Stimulated activated CD4-positive, alpha-beta T cell treated with anti-CD3 and anti-CD28 coated beads, TNF-alpha, amount 100 ng/mL, for 1 hour (primary cell): ENCODE results near the gene KIF9.
"Not testable (repeated sequence)": the region's sequence is repeated elsewhere in the genome, so short reads cannot be mapped to it uniquely, and the experiment has no call there.

Experiments
- DNase-seq, 3 donors: peaks; one replicate each; pipeline ENCODE4 v3.0.0-alpha.2; 2020; ENCODE audit warnings: low read depth in 3 of 3, low spot score in 1 of 3

The KIF9 gene, protein sequence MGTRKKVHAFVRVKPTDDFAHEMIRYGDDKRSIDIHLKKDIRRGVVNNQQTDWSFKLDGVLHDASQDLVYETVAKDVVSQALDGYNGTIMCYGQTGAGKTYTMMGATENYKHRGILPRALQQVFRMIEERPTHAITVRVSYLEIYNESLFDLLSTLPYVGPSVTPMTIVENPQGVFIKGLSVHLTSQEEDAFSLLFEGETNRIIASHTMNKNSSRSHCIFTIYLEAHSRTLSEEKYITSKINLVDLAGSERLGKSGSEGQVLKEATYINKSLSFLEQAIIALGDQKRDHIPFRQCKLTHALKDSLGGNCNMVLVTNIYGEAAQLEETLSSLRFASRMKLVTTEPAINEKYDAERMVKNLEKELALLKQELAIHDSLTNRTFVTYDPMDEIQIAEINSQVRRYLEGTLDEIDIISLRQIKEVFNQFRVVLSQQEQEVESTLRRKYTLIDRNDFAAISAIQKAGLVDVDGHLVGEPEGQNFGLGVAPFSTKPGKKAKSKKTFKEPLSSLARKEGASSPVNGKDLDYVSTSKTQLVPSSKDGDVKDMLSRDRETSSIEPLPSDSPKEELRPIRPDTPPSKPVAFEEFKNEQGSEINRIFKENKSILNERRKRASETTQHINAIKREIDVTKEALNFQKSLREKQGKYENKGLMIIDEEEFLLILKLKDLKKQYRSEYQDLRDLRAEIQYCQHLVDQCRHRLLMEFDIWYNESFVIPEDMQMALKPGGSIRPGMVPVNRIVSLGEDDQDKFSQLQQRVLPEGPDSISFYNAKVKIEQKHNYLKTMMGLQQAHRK

GRCh38 chr3:47282424-47283192 lies at the start of gene KIF9, which contains the start of gene KLHL18:
Gene KIF9 (minus strand): TSS chr3:47282799. CDS start chr3:47277374, 5,425 bp downstream.
Gene KLHL18 (plus strand): TSS chr3:47282944. CDS start chr3:47282966, 22 bp downstream.
- peak; percentile 88 to 91 (median 90) for DNase-seq

DNA sequence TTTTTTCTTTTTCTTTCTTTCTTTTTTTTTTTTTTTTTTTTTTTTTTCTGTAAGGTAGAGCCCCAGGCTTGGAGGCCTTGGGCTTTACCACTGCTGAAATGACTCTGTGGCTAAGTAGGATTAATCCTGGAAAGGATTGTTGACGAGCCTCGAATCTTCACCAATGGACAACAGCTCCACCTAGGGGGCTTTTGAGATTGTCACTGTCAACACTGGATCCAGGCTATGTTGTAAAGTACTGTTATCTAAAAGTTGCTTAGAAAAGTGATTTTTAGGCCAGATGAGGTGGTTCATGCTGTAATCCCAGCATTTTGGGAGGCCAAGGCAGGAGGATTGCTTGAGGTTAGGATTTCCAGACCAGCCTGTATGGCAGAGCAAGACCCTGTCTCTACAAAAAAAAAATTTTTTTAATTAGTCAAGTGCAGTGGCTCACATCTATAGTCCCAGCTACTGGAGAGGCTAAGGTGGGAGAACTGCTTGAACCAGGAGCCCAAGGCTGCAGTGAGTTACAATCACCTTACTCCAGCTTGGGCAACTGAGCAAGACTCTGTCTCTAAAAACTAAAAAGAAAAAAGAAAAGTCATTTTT lies 41.8 kb upstream of the KIF9 start:
- DNase-seq = peak in 1 of 3 donors; percentile 1

DNA sequence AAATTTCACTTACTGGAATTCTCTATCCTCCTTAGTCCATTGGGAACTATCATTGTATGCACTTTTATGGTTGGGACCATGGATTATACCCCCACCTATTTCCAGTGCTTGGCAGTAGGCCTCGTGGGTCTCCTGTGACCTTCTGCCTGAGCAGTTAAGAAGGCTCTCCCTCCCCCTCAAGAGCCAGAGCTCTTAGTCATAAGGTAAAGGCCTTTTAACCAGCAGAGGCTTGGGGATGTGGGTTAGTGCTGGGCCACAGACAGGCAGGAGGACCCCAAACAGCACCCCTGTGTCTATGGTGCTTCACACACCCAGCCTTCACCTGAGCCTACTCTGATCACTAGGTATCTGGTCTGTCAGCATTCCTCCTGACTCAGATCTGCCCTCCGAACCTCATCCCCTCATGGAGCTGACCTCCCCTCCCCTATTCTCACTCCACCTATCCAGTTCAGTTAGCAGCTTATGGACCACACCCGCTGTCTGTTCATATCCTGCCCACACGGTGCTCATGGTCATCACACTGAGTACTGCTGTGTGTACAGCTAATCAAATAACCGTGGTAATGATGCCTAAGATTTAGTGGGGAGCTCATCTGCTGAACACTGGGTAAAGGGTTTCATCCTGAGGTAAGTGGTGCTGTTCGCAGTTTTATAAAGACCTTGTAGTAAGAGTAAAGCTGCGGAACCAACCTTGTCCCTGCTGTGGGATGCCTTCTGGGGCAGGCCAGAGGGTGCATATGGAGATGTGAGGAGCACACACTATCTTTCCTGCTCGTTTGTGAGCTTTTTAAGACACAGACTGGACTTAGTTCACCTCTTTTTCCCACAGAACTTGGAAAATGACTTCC lies 41.1 kb upstream of the KIF9 start:
- DNase-seq = no peak

GRCh38 chr3:47319956-47320355 lies 37.4 kb upstream of the KIF9 start:
- DNase-seq = no peak

DNA sequence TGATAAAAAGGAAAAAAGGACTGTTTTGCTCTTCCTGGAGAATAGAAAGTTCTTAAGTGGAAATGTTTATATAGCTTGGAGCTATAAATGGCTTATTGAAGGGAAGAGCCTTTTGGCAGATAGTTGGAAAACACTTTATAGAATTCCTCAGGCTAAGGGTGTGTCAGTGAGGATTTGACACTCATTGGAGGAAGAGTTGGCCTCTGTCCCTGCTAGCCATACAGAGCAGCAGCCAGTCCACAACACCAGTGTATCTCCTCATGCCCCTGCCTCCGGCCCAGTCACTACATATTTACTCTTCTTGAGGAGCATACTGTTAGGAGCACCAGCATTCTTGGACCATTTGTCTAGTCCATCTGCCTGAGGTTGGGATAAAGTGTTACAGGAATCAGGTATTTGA lies 36.3 kb upstream of the KIF9 start:
- DNase-seq = no peak

GRCh38 chr3:47316151-47316550 lies 33.6 kb upstream of the KIF9 start:
- DNase-seq = not testable (repeated sequence)

- DNase-seq = no peak
These were observed 32.6 kb upstream of the KIF9 start for GRCh38 chr3:47315069-47315647.

DNA sequence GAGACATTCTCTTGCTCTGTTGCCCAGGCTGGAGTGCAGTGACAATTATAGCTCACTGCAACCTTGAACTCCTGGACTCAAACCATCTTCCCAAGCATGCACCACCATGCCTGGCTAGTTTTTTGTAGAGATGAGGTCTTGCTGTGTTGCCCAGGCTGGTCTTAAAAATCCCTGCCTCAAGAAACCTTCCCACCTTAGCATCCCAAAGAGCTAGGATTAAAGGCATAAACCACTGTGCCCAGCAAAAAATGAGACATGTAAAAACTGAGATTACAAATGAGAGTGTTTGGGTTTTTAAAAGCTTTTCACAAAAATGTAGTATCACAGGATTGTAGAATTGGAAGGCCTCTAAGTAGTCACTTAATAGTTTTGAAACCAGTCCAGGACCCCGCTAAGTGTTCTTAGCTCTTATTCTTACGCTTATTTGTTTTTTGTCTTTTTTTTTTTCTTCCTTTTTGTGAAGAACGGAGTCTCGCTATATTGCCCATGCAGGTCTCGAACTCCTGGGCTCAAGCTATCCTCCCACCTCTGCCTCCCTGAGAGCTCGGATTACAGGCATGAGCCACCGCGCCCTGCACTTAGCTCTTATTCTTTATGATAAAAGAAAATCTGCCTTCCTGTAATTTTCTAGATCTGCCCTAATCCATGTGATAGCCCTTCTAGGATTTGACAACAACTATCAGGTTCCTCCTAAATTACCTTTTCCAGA lies 31.6 kb upstream of the KIF9 start:
- DNase-seq = no peak

- DNase-seq = no peak
These were observed 30.9 kb upstream of the KIF9 start for GRCh38 chr3:47313341-47314055.

DNA sequence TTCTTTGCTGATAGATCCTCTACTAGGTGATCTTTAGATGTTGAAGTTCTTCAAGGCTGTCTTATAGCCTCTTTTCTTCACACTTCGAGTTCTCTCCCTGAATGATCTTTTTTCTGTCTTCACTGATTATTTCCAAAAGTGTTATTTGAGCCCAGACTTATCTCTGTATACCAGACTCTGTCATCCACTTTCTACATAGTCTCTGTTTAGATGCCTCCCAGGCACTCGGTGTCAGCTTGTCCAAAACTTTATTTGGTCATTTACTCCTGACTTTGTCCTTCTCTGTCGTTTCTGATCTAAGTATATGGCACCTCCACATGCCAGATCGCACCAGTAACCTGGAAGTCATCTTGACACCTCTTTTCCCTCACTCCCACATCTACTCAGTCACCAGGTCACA lies 27.8 kb upstream of the KIF9 start:
- no peak for DNase-seq

DNA sequence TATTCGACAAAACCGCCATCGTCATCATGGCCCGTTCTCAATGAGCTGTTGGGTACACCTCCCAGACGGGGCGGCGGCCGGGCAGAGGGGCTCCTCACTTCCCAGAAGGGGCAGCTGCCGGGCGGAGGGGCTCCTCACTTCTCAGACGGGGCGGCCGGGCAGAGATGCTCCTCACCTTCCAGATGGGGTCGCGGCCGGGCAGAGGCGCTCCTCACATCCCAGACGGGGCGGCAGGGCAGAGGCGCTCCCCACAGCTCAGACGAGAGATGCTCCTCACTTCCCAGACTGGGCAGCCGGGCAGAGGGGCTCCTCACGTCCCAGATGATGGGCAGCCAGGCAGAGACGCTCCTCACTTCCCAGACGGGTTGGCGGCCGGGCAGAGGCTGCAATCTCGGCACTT lies 26.6 kb upstream of the KIF9 start:
- not testable (repeated sequence) for DNase-seq

GRCh38 chr3:47306022-47306421 lies 23.4 kb upstream of the KIF9 start:
- no peak for DNase-seq

- DNase-seq = no peak
These were observed 18.9 kb upstream of the KIF9 start for GRCh38 chr3:47301456-47301855.

DNA sequence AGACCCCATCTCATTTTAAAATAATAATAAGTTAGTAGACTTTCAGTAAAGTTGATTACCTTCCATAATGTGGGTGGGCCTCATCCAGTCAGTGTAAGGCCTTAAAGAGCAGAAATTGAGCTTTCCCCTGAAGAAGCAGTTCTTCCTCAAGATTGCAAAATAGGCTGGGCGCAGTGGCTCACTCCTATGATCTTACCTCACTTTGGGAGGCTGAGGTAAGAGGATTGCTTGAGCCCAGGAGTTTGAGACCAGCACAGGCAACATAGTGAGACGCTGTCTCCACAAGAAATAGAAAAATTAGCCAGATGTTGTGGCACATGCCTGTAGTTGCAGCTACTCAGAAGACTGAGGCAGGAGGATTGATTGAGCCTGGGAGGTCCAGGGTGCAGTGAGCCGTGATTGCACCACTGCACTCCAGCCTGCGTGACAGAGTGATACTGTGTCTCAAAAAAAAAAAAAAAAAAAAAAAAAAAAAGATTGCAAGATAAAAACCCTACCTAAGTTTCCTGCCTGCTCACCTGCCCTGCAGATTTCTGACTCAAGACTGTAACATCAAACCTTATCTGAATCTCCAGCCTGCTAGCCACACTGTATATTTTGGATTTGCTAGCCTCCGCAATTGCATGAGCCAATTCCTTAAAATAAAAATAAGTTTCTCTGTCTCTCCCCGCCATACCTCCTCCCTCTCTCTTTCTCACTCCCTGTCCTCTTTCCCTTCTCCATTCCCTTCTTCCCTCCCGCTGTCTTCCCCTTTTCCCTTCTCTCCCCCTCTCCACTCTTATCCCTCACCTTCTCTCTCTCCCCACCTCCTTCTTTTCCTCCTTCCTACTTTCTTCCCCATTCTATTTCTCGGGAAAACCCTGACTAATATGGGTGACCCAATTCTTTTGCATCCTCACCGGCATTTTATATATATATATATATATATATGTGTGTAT lies 17.1 kb upstream of the KIF9 start:
- no peak for DNase-seq

- DNase-seq = no peak
These were observed 15.8 kb upstream of the KIF9 start for GRCh38 chr3:47298439-47298838.

DNA sequence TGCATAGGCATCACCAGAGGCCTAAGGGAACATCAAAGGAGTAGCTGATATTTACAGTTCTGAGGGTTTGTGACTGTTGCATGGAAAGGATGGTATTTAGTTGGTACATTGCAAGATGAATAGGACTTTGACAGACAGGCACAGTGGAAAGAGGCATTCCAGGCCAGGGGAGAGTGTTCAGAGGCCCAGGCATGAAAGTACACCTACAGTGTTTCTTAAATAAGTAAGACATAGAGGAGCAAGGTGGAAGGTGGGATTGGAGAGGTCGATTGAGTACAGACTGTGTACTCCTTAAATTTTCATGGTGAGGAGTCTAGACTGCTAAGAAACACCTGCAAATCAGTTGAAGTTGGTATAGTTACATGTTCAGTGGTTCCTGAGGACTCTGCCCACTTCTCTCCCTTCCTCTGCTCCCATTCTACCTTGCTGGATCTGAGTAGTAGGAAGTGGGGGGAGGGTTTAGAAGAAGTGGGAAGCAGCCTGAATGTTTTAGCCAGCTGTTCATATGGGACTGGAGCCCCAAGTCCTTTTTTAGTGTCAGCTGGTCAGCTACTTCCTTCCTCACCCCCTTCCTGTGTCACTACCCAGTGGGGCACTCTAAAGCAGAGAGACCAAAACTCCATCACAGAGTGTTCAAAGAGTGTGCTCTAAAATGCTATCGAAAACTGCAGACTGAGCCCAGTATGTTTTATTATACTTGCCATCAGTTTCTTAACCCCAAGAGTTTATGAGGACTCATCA lies 14.1 kb upstream of the KIF9 start:
- DNase-seq = no peak

DNA sequence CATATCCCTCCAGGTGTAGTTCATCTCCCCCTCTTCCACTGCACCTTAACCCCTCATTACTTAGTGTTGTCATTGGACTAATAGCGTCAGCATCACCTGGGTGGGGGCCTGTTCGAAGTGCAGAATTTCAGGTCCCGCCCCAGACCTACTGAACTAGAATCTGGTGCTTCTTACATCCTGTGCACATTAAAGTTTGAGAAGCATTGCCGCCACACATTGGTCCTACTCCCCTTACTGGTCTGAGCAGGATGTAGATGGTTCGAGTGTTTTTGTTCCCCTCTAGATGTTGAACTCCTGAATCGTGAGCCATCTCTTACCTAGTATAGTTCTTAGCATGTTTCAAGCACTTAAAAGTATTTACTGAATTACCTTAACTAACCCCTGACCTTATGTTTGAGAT lies 13.4 kb upstream of the KIF9 start:
- no peak for DNase-seq
